ENCODE results near the gene DDX60.
A peak's percentile ranks its signal among the peaks of the same experiment; 100 is the strongest.
"Not testable (repeated sequence)": the region's sequence is repeated elsewhere in the genome, so short reads cannot be mapped to it uniquely, and the experiment has no call there.

Gene DDX60

DNA sequence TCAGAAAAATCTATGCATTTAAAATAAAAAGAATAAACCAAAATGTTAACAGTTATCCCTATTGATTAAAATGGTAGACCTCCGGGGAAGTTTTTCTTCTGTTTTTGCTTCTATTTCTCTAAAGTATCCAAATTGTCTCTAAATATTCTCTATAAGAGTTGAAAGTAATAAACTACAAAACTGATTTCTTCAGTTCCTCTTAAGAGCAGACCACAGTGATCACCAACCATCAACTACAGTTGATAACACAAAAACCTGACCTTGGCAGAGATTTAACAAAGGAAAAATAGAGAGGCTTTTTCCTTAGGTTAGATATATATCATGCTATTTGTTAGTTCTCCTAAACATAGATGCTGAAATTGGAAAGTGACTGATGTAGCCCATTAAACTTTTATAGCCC lies 27.3 kb downstream of the DDX60 start:
- no peak for DNase-seq (ENCODE audit: low read depth)

DNA sequence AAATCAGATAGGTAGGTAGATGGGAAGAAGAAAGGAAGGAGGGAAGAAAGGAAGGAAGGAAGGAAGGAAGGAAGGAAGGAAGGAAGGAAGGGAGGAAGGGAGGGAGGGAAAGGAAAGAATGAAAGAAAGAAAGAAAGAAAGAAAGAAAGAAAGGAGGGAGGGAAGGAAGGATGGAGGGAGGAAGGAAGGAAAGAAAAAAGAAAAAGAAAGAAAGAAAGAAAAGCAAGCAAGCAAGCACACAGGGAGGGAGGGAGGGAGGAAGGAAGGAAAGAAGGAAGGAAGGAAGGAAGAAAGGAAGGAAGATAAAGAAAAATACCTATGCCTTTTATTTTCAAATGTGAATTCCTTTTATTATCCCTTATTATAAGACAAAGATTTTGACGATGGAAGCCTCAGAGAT lies 32.7 kb downstream of the DDX60 start:
- DNase-seq (ENCODE audit: low read depth), result not testable (repeated sequence)

DNA sequence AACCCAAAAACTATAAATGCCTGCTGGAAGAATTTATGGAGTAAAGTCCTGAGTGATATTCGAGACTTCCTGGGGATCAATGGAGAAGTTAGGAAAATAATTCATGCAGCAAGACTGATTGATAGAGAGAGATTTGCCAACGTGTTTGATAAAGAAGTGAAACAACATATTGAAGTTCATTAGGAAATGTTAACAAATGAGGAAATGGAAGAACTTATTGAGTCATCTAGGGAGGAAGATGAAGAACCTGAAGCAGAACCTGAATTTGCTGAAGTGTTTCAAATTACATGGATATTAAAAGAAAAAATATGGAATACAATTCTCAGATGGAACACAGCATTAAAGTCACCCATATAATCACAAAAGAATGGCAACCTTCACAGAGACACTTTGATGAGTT lies 39.0 kb downstream of the DDX60 start:
- DNase-seq (ENCODE audit: low read depth), result no peak

DNA sequence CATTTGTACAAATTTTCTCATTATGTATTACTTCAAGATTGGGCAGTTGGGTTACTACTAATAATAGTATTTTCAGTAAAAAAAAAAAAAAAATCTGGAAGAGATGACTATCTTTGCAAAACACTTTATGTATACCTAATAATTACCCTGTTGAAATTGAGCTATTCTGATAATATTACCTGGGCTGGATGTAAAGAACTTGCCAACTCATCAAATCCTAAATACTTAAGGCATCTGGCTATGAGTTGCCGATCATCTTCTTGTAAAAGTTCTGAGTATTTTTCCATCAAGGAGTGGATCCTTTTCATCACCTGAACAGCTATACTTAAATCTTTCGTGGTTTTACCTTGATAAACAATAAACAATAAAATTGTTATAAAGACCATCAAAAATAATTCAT lies 42.7 kb downstream of the DDX60 start:
- DNase-seq (ENCODE audit: low read depth), result no peak

DNA sequence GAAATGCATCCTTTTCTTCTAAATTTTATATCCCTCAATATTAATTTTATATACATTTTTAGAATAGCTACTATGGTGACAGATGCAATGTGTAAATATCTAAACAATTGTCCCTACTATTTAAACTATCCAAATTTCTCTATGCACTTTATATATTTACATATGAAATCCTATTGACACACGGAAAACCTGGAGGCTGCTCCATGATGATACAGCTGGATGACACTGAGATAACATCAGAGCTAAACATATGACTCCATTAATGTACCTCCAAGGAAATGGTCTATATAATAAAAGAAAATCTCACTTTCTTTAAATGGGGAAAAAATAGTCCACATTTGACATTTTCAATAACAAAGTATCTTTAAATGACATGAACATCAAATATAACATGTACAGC lies 43.7 kb downstream of the DDX60 start:
- DNase-seq (ENCODE audit: low read depth), result no peak

DNA sequence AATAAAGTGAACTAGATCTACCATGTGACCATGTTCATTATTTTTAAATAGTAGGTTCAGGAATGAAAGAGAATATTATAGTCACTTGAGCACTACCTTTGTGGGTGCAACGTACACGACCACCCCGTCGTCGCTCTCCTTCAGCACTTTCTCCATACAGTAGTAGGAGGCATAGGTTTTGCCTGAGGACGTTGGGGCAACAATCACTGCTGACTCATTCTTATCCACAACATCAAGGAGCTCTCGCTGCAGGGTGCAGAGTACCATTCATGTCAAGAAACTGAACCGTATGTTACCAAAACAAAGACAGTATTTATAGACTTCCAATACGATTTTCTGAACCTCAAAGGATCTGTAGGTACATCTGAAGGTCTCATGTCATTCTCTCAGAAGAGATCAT lies 44.7 kb downstream of the DDX60 start:
- no peak for DNase-seq (ENCODE audit: low read depth)

DNA sequence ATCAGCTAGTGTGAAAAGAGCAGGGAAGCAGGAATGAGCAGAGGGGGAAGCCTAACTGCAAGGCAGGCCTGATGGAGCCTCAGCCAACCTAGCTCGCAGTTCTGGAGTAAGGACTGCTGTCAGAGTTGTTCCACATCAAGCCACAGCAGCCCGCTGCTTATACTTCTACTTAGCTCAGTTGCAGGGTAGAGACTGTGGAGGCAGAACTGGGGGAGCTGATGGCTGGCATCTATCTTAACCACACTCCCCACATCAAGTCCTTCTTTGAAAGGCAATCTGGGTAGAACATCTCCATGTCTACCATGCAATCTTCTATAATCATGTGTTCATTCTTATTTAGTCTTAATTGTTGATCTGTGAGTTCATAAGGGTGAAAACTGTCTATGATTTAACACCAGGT lies 46.1 kb downstream of the DDX60 start:
- DNase-seq (ENCODE audit: low read depth), result no peak

DNA sequence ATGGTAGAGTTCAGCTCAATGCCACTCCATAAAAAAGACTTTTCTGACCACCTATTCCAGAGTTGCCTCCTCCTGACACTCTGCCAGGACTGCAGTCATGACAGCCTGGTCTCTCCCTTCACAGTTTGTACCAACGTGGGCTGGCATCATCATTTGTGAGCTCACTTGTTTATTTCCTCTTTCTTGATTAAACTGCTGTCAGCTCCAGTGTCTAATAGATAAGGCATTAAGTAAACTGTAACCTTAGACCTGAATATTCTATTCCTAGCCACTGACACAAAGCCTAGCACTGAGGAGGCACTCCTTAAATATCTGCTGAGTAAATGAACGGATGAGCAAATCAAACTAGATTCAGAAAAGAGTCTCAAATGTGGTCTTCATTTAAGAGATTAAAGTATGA lies 48.7 kb downstream of the DDX60 start:
- DNase-seq (ENCODE audit: low read depth), result no peak

DNA sequence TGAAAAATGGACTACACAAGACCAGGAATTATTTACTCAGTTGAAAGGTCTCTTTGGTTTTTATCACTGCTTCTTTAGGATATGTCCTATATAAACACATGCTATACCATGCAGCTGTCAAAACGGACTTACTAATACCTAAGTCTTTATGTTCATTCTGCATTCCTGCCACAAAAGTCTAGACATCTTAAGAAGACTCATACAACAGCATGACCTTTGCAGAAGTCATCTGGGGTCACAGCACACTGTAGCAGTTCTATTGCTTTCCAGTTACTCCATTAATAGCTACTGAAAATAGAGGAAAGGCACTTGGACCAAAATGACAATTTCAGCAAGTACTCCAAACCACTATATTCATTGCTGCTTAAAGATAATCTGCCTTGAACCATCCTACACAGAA lies 53.2 kb downstream of the DDX60 start:
- DNase-seq (ENCODE audit: low read depth), result no peak

DNA sequence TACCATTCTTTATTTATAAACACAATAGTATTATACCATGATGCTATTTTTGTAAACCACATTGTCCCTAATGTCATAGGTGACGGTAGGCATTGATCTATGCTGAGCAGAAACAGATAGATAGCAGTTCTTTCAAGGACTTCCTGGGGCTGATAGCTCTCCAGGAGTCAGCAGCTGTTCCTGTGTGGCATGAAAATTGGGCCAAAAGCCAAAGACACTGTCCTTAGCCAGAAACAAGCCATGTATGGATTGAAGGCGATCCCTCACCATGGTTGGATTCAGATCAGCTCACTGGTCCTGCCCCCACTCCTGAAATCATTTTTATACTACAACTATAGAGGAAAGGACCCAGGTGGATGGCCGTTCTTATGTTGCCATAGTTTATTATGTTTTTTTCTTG lies 53.6 kb downstream of the DDX60 start:
- DNase-seq (ENCODE audit: low read depth), result no peak

DNA sequence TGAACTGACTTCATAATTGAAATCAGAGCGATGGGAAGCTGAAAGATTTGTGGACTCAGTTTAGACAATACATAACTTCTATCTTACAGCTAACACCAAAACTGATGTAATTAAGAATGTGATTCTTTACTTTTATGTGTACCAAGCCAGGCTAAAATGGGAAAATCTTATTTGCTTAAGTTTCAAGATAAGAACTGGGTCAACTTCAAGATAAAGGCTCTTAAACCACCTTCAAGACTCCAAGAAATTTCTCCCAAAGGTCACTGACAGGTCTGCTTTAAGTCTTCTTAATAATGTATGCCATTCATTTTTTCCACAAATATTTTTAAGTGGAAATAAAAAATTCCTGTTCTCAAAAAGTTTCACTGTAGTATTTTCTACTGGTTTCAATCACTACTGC lies 55.5 kb downstream of the DDX60 start:
- no peak for DNase-seq (ENCODE audit: low read depth)

DNA sequence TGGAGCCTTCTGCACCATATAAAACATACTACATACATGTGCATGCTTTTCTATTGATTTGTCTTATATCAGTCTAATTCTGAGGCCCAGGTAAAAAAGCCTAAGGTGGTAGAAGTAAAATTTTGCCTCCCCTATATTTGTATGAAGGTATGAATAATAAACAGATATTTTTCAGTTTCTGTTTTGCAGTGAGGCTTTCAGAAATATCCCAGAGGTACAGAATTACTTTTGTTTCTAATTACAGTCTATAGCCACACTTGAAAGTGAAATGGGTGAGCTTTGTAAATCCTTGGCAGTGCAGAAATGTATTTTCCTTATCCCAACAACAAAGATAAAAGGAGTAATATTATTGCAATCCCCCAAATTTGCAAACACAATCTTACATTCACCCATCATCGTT lies 59.5 kb downstream of the DDX60 start:
- DNase-seq (ENCODE audit: low read depth), result no peak

DNA sequence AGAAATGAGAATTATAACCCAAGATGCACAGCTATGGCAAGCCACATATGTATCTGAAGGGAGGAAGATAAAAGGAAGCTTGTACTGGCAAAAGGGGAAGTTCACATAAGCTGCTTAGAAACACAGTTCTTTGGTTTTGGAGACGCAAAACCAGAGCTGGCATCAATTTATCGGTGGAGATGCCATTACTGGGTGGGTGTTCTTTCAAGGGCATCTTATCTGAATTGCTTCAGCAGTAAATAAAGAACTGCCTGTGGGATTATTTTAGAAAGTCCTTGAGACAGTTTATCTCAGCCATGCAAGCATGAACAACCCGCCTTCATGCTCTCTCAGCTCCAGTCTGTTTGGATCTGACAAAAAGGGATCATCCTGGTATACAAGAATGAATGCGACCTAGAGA lies 60.8 kb downstream of the DDX60 start:
- no peak for DNase-seq (ENCODE audit: low read depth)

DNA sequence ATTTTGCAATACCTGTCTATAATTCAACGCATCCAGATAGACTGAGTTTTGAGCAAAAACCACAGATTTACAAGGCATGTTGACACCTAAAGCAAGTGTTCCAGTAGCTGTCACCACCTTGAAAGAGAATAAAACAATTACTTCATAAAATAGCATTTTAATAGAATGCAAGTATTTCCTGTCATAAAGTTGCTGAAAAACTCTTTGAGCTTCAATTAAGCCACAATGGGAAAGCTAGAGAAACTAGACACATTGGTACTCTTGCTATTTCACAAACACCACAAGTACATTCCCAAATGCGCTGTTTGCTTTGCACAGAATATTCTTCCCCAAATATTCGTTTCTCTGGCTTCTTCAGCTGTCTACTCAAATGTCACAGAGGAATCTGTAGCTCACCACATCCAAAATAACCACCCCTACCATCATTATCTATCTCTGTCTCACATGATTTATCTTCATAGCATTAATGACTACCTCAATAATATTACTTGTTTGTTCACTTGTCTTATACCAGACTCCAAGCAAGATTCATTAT lies 70.3 kb downstream of the DDX60 start:
- DNase-seq (ENCODE audit: low read depth), result no peak

DNA sequence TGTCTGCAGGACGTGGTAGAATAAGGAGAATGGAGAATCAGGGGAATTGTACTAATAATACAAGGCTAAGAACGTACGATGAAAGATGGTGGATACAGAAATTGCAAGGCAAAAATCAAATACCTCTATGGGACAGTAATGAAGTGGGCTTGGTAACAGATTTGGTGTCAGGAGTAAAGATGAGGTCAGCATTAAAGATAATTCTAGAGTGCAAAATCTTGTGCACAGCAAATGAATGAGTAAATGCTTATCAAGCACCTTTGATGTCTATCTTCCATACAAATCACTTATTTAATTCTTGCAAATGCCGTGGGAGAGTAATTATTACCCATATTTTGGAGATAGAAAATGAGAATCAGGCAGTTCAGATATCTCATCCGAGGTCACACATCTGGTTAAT lies 70.9 kb downstream of the DDX60 start:
- no peak for DNase-seq (ENCODE audit: low read depth)

DNA sequence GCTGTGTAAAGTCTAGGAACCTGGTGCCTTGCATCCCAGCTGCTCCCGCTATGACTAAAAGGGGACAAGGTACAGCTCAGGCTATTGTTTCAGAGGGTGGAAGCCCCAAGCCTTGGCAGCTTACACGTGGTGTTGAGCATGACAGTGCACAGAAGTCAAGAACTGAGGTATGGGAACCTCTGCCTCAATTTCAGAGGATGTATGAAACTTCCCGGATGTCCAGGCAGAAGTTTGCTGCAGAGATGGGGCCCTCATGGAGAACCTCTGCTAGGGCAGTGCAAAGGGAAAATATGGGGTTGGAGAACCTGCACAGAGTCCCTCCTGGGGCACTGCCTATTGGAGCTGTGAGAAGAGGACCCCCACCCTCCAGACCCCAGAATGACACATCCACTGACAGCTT lies 76.6 kb downstream of the DDX60 start:
- DNase-seq (ENCODE audit: low read depth), result no peak

DNA sequence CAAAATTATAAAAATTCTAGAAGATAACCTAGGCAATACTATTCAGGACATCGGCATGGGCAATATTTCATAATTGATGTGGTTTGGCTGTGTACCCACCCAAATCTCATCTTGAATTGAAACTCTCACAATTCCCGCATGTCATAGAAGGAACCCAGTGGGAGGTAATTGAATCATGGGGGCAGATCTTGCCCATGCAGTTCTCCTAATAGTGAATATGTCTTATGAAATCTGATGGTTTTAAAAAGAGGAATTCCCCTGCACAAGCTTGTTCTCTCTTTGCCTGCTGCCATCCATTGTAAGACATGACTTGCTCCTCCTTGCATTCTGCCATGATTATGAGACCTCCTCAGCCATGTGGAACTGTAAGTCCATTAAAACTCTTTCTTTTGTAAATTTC lies 77.7 kb downstream of the DDX60 start:
- no peak for DNase-seq (ENCODE audit: low read depth)

DNA sequence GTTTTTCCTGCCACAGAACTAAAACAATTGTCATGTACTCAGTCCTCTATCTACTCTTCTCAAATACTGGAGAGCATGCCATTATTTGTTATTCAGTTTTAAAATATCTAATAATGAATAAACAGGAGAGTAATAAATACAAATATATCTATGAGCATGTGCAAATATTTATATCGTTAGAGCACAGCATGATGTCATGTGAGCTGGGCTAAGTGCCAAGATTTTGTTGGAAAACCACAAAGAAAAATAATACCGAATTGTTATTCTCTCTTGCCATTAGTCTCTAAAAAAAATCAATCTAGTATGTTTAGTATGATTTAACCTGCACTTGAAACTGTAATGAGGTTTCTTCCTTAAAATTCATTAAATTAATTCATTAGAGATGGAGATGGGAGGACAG lies 97.3 kb downstream of the DDX60 start:
- peak; percentile 56 for DNase-seq (ENCODE audit: low read depth)

DNA sequence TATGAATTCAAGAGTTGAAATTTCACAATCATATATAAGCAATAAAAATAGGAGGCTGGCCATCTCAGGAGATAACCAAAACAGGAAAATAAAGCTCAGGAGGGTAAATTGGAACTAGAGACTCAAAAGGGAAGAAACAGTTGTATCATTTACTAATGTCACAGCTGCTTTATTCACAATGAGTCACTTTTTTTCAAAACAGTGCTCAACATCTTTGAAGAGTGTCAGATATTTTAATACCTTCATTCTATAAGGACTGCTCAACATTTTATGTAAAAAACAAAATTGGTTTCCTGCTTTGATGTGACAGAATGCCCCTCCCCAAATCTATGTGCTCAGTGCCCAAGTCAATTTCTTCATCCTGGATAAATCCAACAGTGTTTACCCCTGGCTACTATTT lies 97.7 kb downstream of the DDX60 start:
- DNase-seq (ENCODE audit: low read depth), result no peak

DNA sequence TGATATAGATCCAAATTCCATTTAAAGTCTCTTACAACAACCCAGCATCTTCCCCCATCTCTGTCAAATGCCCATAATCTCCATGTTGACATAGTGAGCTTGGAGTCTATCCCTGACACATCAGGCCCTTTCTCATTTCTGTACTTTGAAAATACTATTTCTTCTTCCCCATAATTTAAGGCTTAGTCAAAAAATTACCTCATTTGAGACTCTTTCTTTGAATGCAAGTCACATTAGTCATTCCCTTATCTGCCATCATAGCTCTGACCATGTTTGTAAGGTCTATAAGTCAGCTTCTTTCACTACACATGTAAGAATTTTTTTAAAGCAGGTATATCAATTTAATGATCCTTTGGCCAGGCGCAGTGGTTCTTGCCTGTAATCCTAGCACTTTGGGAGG lies 99.9 kb downstream of the DDX60 start:
- DNase-seq (ENCODE audit: low read depth), result peak; percentile 77

DNA sequence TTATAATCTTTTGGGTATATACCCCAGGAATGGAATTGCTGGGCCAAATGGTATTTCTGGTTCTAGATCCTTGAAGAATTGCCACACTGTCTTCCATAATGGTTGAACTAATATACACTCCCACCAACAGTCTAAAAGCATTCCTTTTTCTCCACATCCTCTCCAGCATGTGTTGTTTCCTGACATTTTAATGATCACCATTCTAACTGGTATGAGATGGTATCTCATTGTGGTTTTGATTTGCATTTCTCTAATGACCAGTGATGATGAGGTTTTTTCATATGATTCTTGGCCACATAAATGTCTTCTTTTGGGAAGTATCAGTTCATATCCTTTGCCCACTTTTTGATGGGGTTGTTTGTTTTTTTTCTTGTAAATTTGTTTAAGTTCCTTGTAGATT lies 105.0 kb downstream of the DDX60 start:
- not testable (repeated sequence) for DNase-seq (ENCODE audit: low read depth)

DNA sequence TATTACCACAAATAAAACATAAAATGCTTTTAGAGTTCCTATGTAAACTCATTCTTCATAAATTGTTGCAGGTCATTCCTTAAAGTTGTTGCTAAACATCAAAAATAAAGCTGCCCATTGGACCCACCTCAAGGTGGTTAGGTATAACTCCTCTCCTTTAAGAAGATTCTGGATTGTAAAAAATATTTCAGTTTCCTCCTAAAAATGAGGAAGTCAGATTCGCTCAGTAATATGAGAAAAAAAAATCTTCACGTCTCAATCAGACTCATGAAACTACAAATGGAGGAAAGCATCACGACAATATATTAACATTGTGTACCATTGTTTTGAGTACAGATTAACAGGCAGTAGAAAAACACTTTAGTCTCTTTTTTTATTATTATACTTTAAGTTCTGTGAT lies 105.9 kb downstream of the DDX60 start:
- DNase-seq (ENCODE audit: low read depth), result no peak

DNA sequence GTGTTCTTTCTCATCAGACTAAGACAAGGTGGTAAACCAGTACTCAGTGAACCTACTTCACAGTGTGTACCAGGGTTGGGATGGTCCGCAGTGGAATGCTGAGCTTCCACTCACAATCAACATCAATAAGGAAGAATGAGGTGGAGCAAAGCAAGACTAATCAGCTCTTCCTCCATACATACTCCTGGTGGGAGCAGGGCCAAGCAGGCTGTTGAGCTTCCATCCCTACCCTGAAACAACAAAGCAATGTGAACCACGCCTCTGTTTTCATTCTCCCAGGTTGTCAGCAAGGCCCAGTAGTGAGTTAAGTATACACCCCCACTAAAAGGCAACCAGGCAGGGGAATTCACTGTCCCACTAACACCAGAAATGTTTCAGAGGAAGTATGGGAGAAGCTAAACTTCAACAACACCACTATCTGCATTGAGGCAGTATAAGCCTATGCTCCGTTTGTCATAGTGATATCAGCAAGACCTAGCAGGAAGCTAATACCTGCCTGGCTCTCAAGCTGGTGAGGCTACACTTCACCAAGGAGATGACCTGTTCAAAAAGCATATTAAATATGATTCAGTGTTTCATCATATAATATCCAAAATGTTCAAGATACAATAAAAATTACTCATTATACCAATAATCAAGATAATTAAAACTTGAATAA lies 109.5 kb downstream of the DDX60 start:
- no peak for DNase-seq (ENCODE audit: low read depth)

DNA sequence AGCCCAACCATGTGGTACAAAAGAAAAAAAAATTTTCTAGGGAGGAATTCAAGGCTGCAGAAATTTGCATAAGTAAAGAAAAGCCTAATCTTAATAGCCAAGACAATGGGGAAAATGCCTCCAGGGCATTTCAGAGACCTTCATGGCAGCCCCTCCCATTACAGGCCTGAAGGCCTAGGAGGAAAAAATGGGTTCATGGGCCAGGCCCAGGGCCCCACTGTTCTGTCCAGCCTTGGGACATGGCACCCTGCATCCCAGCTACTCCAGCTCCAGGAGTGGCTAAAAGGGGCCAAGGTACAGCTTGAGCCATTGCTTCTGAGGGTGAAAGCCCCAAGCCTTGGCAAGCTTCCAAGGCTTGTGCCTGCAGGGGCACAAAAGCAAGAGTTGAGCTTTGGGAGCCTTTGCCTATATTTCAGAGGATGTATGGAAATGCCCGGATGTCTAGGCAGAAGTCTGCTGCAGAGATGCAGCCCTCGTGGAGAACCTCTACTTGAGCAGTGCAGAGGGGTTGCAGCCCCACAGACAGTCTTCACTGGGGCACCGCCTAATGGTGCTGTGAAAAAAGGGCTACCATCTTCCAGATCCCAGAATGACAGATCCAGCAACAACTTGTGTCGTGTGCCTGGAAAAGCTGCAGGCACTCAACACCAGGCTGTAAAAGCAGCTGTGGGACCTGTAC lies 115.2 kb downstream of the DDX60 start:
- DNase-seq (ENCODE audit: low read depth), result no peak

All from non-pigmented ciliary epithelial cell (primary cell).